Activated CD4-positive, alpha-beta T cell treated with anti-CD3 and anti-CD28 coated beads, Interleukin-2, amount 50 U/mL, for 16 hours (primary cell): ENCODE measurements around the gene DXO.

Source experiments
- DNase-seq: peaks from one replicate; pipeline ENCODE4 v3.0.0-alpha.2; 2020

Gene DXO

DNA sequence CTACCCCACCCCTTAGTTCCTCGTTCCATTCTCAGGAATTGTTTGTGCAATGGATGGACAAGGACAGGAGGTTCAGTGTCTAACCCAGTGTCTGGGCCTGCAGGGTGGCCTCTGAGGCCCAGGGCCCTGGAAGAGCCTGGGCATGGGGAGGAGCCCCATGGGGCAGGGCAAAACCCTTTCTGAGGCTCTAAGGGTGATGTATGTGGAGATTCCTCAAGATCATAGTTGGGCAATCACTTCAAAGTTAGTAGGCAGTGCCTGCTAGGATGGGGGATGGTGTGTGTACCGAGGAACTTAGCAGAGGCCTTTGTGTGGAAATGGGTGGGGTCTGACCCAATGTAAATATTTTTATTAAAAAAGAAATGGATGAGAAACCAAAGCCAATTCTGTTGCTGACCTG lies 51.1 kb downstream of the DXO start:
- no peak for DNase-seq
